Uterus (tissue), 2 donors: Measurements from ENCODE around the gene USP43.

Experiments used
- CTCF ChIP-seq, 4 experiments: fragments of 200-600 bp in 2 of 4; fragments of 450-650 bp in 2 of 4; sonication (generic) in 2 of 4; IDR thresholded peaks; one replicate each; pipeline ENCODE4 v1.5.1; 2016 to 2019; ENCODE audit warnings: antibody characterized with exemption in 4 of 4, mild to moderate bottlenecking in 2 of 4, moderate library complexity in 1 of 4
- POLR2A ChIP-seq, 2 donors: fragments of 450-650 bp; IDR thresholded peaks; one replicate each; pipeline ENCODE4 v1.6.1; 2016; ENCODE audit warnings: antibody characterized with exemption in 2 of 2, mild to moderate bottlenecking in 1 of 2, moderate library complexity in 1 of 2

- TF ChIP-seq CTCF (IDR thresholded peaks at IDR 0.05): no peak
- no peak for TF ChIP-seq POLR2A (IDR thresholded peaks at IDR 0.05)
Observed at GRCh38 chr17:9658593-9659211, 13.4 kb downstream of the USP43 start.
